HG03025 (cell line): ENCODE measurements around the gene GNG11.
A peak's percentile ranks its signal among the peaks of the same experiment; 100 is the strongest.

Experiments used
- ATAC-seq: cut with Tn5 transposase; IDR thresholded peaks from one replicate; pipeline ENCODE4 v1.9.1; 2021; ENCODE audit warnings: mild to moderate bottlenecking, moderate library complexity; ENCODE audit not compliant: unreplicated experiment, low FRiP score

The GNG11 gene

GRCh38 chr7:93943816-93944540 lies 22.4 kb downstream of the GNG11 start:
- ATAC-seq: peak; percentile 62

- ATAC-seq: no peak
These were observed 23.1 kb downstream of the GNG11 start for GRCh38 chr7:93944673-93945072.

- no peak for ATAC-seq
These were observed 23.5 kb downstream of the GNG11 start for GRCh38 chr7:93945083-93945482.

GRCh38 chr7:93945756-93946535 lies 24.4 kb downstream of the GNG11 start:
- no peak for ATAC-seq

GRCh38 chr7:93948106-93948505 lies 26.6 kb downstream of the GNG11 start:
- ATAC-seq: no peak

- ATAC-seq: no peak
These were observed 27.3 kb downstream of the GNG11 start for GRCh38 chr7:93948873-93949272.

GRCh38 chr7:93949423-93949822 lies 27.9 kb downstream of the GNG11 start:
- no peak for ATAC-seq

- peak; percentile 67 for ATAC-seq
These were observed 33.8 kb downstream of the GNG11 start for GRCh38 chr7:93955304-93955703.

- ATAC-seq: peak; percentile 85
These were observed 36.2 kb downstream of the GNG11 start for GRCh38 chr7:93957767-93958166.

GRCh38 chr7:93958216-93958615 lies 36.7 kb downstream of the GNG11 start:
- ATAC-seq: no peak

GRCh38 chr7:93958651-93959050 lies 37.1 kb downstream of the GNG11 start:
- no peak for ATAC-seq

- ATAC-seq: no peak
These were observed 39.5 kb downstream of the GNG11 start for GRCh38 chr7:93960986-93961385.

- no peak for ATAC-seq
These were observed 42.7 kb downstream of the GNG11 start for GRCh38 chr7:93964262-93964661.

- no peak for ATAC-seq
These were observed 43.3 kb downstream of the GNG11 start for GRCh38 chr7:93964813-93965212.

GRCh38 chr7:93968911-93969620 lies 47.5 kb downstream of the GNG11 start:
- no peak for ATAC-seq

GRCh38 chr7:93972029-93972725 lies 50.6 kb downstream of the GNG11 start:
- no peak for ATAC-seq

GRCh38 chr7:93973134-93973533 lies 51.6 kb downstream of the GNG11 start:
- ATAC-seq: no peak

GRCh38 chr7:93977211-93977950 lies 55.8 kb downstream of the GNG11 start:
- no peak for ATAC-seq
